ENCODE results near the gene IL1A.

Gene IL1A

DNA sequence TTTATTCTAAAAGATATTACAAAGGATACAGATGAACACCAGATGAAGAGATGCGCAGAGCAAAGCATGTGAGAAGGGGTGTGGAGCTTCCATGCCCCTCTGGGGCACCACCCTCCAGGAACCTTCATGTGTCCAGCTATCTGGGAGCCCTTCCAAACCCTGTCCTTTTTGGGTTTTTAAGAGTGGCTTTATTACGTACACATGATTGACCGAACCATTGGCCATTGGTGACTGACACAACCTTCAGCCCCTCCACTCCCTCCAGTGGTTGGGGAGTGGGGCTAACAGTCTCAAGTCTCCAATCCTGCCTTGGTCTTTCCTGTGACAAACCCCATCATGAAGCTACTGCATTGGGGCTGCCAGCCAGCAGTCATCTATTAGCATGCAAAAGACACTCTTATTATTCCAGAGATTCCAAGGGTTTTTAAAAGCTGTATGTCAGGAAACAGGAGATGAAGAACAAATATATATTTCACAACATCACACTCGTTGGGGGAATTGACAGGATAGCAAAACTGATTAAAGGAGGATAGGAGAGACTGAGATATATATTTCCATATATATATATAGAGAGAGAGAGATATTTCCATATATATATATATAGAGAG lies 32.9 kb upstream of the IL1A start:
- DNase-seq, result no peak

DNA sequence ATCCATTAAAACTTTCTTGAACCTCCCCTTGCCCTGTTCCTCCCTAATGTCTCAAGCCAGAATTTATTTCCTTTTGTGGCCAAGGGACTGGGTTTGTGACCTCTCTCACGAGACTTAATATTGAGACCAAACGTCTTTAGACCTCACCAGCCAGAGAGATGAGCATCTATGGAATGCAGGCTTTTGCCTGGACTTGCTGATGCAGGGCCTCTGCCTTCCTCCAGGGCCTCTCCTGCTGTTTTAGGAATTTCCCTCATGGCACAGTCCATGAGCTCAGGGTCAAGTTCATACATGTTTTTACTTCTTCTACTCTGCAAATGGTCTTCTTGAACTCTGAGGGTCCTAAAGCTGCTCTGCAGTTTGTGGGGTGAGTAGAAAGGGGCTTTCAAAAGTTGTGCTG lies 30.0 kb upstream of the IL1A start:
- no peak for DNase-seq

DNA sequence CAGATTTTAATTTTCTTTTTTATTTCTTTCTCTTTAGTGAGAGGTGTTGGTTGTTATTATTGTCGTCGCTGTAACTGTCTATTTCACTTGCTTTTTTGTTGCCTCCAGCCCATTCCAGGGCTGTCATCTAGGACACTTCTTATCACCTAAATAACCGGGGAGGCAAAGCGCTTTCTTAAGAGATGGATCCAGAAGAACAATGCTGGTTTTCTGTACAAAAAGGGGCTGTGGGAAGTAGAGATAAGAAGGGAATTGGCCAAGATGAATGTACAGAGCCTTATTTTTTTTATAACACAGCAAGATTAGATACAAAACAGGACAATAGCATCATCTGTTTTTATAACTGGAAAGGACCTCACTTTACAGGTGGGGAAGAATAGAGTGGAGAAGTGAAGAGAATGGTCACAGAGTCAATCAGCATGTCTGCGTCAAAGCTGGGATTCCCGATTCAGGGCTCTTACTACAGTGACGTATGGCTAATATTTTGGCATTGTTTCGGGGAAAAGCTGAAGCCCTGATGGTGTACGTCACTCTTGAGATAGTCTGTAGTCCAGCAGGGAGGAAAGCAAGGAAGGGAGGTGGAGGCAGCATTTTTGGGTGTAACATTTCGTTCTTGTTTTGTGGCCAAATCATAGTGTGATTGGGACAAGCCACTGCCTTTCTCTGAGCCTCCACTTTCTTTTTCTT lies 29.1 kb upstream of the IL1A start:
- DNase-seq, result no peak

DNA sequence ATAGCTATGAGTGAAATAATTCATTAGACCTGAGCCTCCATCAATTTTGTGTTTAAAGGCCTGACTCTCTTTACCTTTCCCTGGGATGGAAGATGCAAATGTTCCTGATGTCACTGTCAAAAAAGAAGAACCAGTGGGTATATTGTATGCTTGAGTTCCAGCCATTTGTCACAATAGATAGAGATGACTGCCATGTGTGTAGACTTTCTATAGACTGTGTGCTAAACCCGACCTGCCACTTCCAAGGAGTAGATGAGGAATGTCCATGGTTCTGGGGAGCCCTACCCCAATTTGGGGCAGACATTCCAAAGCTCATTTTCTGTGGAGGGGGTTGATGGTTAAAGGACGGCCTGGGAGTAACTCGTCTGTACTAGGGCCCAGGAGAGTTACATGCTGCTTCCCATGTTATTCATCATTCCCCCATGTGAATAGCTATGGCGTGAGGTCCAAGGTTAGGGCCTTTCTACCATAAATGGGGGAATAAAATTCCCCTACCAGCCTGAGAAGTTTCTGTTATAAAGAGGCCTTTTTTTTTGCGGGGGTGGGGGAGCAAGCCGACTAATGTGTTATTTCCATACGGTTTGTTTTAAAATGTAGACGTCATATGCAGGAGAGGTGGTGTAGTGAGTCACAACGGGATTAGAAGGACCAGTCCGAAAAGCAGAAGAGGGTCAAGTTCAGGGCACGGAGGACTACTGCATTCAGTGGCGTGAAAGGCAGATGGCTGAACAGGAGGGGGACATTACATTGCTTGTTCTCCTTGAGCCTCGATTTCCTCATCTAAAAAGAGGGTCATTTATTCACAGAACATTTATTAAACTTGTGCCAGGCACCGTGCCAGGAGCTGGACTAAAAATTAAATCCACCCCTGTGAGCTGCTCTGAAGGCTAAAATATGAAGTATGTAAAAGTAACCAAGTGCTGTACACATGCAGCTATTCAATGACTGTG lies 28.3 kb upstream of the IL1A start:
- no peak for DNase-seq

DNA sequence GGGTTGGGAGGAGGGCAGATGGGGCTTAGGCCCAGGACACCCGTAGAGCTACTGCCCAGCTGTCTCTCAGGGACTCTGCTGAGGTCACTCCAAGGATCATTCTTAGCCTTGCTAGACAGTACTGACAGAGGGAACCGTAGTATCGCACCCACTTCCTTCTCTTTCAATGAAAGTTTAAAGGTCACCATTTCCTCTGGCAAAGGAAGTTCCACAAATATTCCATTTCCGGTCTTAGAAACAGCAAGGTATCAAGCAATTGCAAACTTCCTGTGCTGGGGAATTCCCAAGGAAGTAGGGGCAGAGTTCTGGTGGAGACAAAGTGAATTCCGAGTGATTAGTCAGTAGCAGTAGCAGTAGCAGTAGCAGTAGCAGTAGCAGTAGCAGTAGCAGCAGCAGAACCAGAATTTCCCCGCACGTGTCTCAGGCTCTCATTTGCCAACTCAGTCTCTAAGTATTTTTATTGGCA lies 27.6 kb upstream of the IL1A start:
- no peak for DNase-seq

DNA sequence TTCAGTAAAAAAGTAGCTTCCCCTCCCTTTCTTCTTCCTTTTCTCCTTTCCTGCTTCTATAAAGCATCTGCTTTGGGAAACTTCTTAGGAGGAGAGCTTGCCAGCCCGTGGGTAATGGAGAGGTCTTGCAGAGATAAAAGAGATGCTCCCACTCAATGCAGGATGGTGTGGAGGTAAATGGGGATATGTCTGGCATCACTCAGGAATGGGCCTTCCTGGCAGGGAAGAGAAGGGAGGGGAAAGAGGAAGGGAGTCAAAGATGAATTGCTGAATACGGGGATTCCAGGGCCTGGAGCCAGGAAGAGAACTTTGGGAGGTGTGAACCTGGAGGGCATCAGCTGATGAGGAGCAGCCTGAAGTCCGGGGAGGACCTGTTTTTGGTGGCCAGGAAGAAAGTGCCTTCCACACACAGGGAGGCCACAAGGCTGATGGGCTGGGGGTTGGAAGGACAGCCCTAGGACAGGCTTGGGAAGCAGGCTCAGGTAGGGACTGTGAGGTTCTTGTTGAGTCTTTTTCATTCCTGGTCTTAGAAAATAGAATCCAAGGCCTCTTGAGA lies 27.1 kb upstream of the IL1A start:
- DNase-seq, result no peak

DNA sequence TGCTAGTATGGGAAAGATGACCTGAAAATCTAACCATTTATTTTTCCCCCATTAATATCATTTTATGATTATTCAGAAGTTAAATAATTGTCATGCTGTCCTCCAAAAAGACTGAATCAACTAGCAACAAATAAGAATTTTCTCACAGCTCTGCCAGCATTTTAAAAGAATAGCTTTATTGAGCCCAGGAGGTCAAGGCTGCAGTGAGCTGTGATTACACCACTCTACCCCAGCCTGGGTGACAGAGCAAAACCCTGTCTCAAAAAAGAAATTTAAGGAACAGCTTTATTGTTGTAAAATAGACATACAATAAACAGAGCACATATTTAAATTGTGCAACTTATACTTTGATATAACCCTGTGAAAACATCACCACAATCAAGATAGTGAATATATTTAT lies 24.8 kb upstream of the IL1A start:
- DNase-seq, result no peak

DNA sequence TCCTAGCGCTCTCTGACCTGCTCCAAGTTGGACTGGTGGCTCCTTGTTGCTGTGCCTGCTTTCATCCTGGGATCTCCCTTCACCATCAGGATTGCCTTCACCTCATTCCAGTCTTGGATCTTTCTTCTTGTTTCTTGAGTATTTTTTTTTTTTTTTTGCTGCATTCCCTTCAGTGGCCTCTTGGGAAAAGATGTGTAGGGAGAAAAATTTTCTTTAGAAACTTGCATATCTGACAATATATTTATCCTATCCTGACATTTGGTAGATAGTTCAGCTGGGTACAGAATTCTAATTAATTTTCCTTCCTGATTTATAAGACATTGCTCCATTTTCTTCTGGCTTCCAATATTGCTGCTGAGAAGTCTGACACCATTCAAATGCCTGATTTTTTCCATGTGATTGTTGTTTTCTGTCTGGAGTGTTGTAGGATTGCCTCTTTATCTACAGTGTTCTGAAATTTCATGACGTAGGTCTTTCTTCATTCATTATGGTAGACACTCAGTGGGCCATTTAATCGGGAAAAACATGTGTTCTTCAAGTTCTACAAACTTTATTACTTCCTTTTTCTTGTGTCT lies 23.0 kb upstream of the IL1A start:
- DNase-seq, result no peak

DNA sequence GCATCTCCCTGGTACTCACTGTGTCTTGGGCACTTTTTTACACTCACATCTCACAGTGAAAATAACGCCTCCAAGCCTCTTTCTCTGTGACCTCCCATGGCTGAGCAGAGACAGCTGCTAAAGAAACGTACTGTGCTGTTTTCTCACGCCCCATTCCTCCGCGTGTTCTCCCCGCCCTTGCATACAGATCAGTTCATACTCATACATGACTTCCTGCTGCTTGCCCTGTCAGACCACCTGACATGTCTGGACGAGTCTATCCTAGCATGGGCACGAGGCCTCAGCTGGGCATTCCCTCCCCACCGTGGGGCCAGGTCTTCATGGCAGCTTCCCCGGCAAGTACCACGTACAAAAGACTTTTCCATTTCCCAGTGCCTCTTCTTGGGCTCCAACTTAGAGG lies 21.2 kb upstream of the IL1A start:
- no peak for DNase-seq

DNA sequence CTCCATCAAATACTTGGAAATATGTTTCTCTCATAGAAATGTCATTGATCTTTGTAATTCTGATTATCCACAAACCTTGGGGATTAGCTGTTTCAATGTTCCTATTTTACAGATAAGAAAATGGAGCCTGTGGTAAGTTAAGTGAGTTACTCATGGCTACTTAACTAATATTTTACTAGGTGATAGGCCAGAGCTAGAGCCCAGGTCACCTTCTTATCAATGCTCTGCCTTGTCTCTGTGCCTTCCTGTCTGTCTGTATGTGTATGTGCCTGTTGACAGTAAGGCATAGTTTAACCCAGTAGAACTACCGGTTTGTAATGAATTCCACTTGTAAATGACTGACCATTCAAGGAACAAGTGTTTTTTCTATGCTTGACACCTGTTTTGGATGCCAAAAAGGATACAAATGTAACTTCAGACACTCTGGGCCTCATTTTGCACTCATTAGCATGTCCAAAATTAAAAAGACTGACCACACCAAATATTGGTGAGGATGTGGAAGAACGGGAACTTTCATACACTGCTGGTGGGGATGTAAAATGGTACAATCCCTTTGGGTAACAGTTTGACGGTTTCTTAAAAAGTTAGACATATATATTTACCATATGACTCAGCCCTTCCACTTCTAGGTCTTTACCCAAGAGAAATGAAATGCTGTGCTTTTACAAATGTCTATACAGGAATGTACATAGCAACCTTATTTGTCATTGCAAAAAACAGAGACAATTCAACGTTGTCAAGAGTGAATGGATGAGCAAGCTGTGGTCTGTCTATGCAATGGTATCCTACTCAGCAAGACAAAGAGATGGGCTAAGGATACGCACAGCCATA lies 19.6 kb upstream of the IL1A start:
- no peak for DNase-seq

DNA sequence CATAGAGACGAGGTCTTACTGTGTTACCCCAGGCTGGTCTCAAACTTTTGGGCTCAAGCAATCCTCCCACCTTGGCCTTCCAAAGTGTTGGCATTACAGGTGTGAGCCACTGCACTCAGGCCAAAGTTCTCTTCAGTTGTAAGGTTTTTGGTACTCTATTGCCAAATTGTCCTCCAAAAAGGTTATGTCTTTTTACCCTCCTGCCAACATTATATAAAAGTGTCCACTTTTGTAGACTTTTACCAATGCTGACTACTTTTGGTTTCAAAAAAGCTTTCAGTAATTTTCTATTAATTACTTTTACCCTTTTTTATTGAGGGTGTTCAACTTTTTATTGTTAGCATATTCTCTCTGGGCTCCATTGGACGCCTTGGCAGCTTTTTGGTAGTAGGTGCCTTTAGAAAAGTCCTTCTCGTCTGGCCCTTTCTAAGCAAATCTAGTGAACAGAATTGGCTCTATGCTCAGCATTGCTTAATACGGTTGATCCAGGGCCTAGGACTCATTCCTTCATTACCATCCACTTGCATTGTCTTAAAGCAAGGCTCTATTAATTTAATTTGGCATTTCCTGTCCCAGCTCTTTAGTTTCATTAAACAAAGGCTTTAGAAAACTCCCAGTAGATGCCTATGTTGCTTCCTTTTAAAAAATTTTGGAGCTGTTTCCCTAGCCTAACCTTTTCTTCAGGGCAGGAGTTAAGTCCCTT lies 16.7 kb upstream of the IL1A start:
- DNase-seq, result no peak

DNA sequence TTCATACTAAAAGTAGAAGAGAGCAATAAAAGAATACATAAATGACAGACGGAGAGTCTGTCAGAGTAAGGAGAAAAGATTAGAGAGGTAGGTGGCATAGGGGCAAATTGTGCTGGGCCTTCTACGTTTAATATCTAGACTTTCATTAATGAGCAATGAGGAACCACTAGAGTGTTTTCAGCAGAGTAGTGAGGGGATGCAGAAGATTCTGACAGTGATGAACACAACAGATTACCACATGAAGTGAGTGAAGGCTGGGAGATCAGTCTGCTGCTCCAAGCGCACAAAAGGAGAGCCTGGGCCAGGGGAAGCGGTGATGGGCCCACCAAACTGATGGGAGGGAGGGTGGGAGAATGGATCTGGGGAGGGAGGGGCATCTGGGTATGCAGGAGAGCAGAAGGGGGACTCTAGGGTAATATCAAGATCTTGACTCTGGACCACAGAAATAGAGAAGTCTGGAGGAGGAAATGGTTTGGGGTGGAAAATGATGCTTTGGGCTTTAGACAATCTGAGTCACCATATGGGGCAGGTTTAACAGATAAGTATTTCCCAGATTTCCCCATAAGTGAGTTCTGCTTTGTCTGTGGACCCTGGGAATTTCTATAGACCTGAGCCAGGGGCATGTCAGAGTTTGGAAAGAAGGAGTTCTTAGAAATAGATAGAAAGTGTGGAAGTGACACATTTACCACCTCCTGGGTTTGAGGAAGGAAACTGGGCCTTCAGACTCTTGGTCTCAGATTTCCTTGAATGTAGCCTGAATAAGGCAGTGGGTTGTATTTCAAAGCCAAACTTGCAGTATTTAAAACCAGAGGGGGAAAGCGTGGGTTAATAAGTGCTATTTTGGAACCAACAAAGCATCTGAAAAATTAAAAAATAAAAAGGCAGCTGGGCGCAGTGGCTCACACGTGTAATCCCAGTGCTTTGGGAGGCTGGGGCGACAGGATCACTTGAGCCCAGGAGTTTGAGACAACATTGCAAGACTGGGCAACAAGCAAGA lies 15.0 kb upstream of the IL1A start:
- DNase-seq, result no peak

DNA sequence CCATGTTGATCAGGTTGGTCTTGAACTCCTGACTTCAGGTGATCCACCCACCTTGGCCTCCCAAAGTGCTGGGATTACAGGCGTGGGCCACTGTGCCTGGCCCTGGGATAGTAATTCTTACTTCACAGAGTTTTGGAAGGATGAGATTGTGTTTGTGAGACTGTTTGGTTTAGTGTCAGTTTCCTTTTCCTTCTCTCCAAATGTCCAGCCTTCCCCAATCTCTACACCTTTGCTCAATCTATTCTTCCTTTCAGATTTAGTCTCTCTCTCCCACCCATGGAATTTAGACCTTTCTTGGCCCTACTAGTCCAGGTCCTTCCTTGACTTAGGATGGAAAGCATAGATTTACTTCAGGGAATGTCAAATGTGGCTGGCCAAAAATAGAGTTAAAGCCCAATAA lies 12.2 kb upstream of the IL1A start:
- no peak for DNase-seq

DNA sequence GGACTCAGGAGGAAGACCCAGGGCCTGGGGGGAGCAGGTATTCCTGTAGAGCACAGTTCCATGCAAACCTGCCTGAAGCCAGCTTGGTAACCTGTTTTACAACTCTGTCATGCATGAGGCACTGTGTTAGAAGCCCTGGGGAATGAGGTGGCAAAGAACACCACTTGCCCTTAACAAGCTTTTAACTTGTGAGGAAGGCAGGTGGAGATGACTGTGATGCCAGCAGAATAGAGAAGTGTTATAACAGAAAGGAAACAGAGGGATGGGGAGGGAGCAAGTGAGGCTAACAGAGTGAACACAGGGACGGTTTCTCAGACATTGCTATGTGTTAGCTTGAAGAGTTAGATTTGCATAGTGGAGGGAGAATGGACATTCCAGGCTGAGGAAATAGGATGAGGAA lies 11.5 kb upstream of the IL1A start:
- DNase-seq, result no peak

DNA sequence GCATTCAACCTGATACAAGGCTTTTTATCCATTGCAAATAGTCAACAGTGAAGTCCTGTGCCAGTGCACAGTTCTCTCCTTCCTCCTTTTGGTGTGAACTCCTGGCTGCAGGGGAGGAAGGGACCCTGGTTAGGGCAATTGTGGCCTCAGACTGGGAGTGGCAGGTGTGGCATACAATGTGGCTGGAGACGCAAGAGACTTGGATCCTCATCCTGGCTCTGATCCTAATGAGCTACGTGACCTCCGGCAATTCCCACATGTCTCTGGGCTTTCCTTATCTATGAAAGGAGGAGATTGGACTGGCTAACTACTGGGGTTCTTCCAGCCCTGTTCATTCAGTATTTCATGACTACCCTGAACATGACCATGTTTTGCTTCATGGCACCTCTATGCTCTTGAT lies 10.5 kb upstream of the IL1A start:
- no peak for DNase-seq

DNA sequence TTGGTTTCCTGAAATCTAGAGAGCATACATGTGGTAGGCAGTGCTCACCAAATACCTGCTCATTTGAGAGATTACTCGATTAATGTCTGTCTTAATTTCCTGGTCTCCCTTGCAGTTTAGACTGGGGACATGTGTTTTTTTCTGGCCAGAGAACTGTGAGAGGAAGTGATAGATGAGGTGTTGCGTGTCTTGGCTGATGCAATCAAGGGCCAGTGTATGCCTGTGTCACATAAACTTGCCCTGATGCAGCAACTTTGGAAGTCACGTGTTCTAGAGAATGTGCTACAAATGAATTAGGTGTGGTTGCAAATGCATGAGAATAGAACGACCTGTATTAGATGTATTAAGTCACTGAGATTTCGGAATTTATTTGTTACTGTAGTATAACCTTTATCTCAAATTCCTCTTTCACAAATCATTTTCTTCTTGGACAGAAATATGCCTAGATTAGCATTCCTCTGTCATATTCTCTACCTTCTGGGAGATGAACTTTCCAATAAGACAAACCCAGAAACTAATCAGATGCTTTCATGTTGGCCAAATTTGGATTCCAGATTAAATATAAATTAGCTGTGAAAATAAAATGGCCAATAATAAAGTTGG lies 9.9 kb upstream of the IL1A start:
- DNase-seq, result no peak

DNA sequence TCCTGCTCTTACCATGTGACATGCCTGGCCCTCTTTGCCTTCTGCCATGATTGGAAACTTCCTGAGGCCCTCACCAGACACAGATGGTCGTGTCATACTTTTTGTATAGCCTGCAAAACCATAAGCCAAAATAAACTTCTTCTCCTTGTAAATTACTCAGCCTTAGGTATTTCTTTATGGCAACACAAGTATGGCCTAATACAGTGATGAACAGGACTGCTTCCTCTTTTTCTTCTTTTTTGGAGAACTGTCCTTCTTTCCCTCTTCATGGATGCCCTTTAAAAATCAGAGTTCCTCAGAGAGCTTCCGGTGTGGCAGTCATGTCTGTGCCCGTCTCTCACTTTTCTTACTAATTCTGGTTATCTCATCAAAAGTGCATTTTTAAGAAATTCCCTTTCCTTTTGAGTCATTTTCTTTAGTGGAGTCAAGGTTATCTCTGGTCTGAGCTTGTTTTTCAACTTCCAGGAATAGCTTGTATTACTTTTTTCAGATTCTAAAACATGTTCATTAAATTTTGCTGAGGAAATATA lies 9.2 kb upstream of the IL1A start:
- no peak for DNase-seq

DNA sequence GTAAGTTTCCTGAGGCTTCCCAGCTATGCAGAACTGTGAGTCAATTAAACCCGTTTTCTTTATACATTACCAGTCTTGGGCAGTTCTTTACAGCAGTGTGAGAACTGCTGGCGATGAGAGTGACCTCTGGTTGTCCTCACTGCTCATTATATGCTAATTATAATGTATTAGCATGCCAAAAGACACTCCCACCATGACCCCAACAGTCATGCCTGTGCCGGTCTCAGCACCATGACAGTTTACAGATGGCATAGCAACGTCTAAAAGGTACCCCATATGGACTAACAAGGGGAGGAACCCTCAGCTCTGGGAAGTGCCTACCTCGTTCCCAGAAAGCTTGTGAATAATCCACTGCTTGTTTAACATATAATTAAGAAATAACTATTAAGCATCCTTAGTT lies 8.1 kb upstream of the IL1A start:
- no peak for DNase-seq

DNA sequence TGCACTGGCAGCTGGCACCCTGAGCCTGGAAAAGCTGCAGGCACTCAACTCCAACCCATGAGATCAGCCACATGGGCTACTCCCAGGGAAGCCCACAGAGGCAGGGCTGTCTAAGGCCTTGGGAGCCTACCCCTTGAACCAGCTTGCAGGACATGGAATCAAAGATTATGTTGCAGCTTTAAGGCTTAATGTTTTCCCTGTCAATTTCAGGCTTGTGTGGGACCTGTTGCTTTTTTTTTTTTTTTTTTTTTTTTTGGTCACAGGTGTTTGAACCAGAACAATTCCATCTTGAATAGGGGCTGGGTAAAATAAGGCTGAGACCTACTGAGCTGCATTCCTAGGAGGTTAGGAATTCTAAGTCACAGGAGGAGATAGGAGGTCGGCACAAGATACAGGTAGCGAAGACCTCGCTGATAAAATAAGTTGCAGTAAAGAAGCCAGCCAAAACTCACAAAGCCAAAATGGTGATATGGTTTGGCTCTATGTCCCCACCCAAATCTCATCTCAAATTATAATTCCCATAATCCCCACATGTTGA lies 7.5 kb upstream of the IL1A start:
- no peak for DNase-seq

Measured in NCI-H146 (cell line).